ENCODE results near the gene ANKHD1.
A peak's percentile ranks its signal among the peaks of the same experiment; 100 is the strongest.
"Not testable (repeated sequence)": the region's sequence is repeated elsewhere in the genome, so short reads cannot be mapped to it uniquely, and the experiment has no call there.

ANKHD1 gene

DNA sequence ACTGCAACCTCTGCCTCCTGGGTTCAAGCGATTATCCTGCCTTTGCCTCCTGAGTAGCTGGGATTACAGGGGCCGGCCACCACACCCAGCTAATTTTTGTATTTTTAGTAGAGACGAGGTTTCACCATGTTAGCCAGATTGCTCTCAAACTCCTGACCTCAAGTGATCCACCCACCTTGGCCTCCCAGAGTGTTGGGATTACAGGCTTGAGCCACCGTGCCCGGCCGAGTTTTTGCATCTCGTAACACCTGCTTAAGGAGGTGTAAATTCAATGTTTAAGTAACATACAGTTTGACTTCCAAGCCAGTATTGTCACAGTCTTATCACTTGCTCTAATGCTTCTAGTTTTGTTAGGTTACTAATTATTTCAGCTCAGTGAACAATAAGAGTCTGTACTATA is 19.7 kb downstream of the ANKHD1 start:
- not testable (repeated sequence) for DNase-seq (ENCODE audit: low read depth)

DNA sequence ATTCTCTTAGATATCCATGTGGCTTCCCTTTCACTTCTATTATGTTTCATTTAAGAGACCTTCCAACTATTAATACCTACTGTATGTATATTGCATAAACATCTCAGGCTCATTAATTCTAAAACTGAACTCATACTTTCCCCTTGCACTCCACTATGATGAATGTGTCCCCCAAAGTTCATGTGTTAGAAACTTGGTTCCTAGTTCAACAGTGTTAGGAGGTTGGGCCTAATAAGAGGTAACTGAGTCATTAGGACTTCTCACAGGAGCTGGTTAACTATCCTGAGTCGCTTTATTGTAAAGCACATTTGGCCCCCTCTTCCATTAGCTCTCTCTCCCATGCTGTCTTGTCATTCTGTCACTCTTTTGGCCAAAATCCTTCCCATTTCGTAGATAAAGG is 22.0 kb downstream of the ANKHD1 start:
- no peak for DNase-seq (ENCODE audit: low read depth)

DNA sequence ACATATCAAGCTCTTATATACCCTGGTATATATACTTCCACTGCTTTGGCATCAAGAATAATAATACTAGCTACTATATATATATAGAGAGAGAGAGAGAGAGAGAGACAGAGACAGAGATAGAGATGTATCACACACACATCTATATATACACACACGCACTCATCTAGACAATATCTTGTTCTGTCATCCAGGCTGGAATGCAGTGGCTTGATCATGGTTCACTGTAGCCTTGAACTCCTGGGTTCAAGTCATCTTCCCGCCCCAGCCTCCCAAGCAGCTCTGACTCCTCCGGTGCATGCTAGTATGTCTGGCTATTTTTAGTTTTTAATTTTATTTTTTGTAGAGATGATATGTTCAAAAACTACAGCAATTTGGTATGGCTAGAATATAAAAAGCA is 22.5 kb downstream of the ANKHD1 start:
- no peak for DNase-seq (ENCODE audit: low read depth)

DNA sequence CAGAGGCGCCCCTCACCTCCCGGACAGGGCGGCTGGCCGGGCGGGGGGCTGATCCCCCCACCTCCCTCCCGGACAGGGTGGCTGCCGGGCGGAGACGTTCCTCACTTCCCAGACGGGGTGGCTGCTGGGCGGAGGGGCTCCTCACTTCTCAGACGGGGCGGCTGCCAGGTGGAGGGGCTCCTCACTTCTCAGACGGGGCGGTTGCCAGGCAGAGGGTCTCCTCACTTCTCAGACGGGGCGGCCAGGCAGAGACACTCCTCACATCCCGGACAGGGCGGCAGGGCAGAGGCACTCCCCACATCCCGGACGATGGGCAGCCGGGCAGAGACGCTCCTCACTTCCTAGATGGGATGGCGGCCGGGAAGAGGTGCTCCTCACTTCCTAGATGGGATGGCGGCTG is 26.1 kb downstream of the ANKHD1 start:
- DNase-seq (ENCODE audit: low read depth) = not testable (repeated sequence)

DNA sequence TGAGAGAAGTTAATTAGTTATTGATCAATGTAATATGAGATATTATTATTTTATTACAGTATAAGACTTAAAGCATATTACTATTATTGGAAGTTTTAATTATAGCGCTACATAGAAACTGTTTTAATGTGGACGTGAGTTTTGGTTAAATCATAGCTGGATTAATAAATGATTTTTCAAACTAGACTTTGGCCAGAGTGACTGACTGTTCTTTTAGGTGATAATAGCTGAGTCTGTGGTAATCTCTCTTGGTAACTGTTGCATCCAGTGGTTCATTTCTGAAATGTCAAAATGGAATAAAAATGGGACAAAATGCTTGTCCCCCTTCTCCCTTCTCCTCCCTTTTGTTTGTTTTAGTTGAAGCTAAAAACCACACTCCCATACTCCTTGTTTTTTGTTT is 28.1 kb downstream of the ANKHD1 start:
- DNase-seq (ENCODE audit: low read depth) = no peak

- no peak for DNase-seq (ENCODE audit: low read depth)
Observed at GRCh38 chr5:140432212-140432611, 30.6 kb downstream of the ANKHD1 start.

DNA sequence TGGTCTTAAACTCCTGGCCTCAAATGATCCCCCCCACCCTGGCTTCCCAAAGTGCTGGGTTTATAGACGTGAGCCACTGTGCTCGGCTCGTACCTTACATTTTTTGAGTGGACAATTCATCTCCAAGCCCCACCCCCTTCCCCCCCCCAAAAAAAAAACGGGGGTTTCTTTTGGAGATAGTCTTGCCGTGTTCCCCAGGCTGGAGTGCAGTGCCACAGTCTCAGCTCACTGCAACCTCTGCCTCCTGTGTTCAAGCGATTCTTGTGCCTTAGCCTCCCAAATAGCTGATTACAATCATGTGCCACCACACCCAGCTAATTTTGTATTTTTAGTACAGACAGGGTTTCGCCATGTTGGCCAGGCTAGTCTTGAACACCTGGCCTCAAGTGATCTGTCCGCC is 31.3 kb downstream of the ANKHD1 start:
- DNase-seq (ENCODE audit: low read depth) = no peak

DNA sequence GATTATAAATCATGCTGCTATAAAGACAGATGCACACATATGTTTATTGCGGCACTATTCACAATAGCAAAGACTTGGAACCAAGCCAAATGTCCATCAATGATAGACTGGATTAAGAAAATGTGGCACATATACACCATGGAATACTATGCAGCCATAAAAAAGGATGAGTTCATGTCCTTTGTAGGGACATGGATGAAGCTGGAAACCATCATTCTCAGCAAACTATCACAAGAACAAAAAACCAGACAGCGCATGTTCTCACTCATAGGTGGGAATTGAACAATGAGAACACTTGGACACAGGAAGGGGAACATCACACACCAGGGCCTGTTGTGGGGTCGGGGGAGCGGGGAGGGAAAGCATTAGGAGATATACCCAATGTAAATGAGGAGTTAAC is 55.7 kb downstream of the ANKHD1 start:
- DNase-seq (ENCODE audit: low read depth) = not testable (repeated sequence)

- no peak for DNase-seq (ENCODE audit: low read depth)
Observed at GRCh38 chr5:140466981-140467742, 65.5 kb downstream of the ANKHD1 start.

- DNase-seq (ENCODE audit: low read depth) = peak; percentile 3
Observed at GRCh38 chr5:140468188-140468587, 66.6 kb downstream of the ANKHD1 start.

- DNase-seq (ENCODE audit: low read depth) = no peak
Observed at GRCh38 chr5:140469259-140469658, 67.6 kb downstream of the ANKHD1 start.

DNA sequence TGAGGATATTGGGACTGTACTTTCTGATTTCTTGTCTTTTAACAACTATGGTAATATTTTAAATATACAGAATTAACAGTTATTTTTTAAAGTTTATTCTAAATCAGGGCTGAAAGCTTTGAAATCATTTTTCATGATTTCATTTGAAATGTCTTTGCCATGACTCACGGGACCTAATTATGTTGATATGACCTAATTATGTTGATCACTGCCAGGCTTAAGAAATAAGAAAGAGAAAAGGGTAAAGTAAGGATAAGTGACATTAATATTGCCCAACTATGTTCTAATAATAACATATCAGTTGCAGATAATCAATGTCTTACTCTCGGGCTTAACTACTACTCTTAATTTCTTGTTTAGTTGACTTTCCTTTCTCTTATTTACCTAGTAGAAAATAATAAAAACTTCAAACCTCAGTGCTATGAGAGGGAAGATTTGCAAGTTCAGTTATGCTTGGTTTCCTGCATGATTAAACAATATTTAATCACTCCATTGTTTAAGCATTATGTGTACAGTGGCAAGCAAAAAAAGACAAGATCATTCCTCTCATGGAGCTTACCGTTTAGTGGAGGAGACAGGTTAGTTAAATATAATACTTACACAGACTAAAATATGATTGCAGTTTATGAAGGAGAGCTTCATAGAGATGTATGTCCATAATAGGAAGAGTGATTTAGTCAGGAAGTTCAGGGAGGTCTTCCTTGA is 78.8 kb downstream of the ANKHD1 start:
- peak; percentile 36 for DNase-seq (ENCODE audit: low read depth)

GRCh38 chr5:140481758-140482157 is 80.1 kb downstream of the ANKHD1 start:
- DNase-seq (ENCODE audit: low read depth) = peak; percentile 36

DNA sequence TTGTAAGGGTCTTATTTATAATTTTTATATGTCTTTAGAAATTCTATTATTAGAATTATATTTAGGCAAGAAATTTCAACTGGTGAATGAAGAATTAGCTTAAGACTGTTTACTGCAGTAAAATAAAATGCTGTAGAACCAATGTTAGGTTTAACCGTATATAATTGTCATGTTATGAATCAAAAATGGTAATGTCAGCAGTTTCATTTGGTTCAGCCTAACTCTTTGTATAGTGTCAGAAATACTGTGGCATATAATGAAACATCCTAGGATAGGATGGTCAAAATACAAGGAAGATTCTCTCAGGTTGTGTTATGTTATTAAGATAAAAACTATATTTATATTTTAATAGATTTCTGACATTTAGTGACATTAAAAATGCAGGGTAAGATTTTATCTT is 81.4 kb downstream of the ANKHD1 start:
- DNase-seq (ENCODE audit: low read depth) = no peak

- not testable (repeated sequence) for DNase-seq (ENCODE audit: low read depth)
Observed at GRCh38 chr5:140488141-140488540, 86.5 kb downstream of the ANKHD1 start.

DNA sequence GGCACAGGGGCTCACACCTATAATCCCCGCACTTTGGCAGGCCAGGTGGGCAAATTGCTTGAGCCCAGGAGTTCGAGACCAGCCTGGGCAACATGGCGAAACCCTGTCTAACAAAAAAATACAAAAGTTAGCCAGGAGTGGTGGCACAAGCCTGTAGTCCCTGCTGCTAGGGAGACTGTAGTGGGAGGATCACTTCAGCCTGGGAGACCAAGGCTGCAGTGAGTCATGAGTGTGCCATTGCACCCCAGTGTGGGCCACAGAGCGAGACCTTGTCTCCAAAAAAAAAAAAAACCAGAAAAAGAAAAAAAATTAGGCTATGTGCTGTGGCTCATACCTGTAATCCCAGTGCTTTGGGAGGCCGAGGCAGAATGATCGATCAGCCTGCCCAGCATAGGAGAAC is 87.3 kb downstream of the ANKHD1 start:
- no peak for DNase-seq (ENCODE audit: low read depth)

- DNase-seq (ENCODE audit: low read depth) = no peak
Observed at GRCh38 chr5:140497897-140498296, 96.3 kb downstream of the ANKHD1 start.

- DNase-seq (ENCODE audit: low read depth) = no peak
Observed at GRCh38 chr5:140498591-140498990, 97.0 kb downstream of the ANKHD1 start.

DNA sequence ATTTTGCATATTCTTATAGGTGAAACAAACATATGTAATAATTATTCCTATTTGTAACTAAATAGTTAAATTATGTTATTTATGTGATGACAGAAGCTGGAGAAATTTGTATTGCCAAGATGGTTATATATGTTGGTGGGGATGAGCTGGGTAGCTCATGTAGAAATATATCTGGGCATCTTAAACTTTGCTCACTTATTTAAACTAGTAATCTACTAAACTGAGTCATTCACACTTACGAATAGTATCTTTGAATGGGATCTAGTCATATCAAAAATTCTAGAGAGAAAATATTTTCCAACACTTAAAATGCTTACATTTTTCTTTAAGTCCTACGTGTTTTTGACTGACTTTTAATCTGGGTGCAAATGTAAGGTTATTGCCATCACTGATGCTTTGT is 101.2 kb downstream of the ANKHD1 start:
- DNase-seq (ENCODE audit: low read depth) = no peak

GRCh38 chr5:140509898-140510297 is 108.3 kb downstream of the ANKHD1 start:
- DNase-seq (ENCODE audit: low read depth) = no peak

DNA sequence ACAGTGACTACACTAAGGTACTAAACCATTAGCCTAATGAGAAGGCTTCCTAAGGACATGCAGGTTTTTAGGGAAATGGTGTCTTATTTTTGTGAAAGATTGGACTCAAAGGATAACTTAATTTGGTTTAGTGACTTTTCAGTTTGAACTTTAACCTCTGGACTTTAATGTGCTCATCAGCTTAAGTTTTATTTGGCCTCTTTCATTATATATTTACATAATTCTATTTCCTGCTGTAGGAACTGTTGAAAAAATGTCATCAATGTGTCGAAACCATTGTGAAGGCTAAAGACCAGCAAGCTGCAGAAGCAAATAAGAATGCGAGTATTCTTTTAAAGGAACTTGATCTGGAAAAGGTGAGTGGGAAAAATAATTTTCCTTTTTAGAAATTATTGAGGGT is 111.5 kb downstream of the ANKHD1 start:
- DNase-seq (ENCODE audit: low read depth) = no peak

- DNase-seq (ENCODE audit: low read depth) = no peak
Observed at GRCh38 chr5:140524003-140524402, 122.4 kb downstream of the ANKHD1 start.

- DNase-seq (ENCODE audit: low read depth) = no peak
Observed at GRCh38 chr5:140540227-140540626, 138.6 kb downstream of the ANKHD1 start.

DNA sequence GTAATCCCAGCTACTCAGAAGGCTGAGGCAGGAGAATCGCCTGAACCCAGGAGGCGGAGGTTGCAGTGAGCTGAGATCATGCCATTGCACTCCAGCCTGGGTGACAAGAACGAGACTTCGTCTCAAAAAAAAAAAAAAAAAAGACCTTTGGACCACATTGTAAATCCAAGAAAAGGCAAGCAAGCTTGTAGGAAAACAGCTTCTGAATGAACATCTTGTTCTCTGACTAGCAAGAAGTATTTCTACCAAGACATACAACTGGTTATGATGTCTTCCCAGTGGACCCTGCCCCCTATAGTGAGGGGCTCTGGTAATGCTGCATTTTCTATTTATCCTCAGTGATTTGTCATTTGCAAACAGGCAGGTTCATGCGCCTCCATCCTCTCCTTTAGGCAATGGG is 141.3 kb downstream of the ANKHD1 start:
- no peak for DNase-seq (ENCODE audit: low read depth)
